Measurements from ENCODE around the gene DVL1. TPM values are rescaled to one million over a fixed set of nuclear protein-coding genes. Genes with fewer than 3 reads are reported as not detected.

Gene DVL1
- total and polyA plus RNA-seq, 9 of the 15 experiments (the other 6 are each of a cell fraction or from before 2014, with no cell fraction given) = 0.62 to 135 (median 24.3) TPM

DNA sequence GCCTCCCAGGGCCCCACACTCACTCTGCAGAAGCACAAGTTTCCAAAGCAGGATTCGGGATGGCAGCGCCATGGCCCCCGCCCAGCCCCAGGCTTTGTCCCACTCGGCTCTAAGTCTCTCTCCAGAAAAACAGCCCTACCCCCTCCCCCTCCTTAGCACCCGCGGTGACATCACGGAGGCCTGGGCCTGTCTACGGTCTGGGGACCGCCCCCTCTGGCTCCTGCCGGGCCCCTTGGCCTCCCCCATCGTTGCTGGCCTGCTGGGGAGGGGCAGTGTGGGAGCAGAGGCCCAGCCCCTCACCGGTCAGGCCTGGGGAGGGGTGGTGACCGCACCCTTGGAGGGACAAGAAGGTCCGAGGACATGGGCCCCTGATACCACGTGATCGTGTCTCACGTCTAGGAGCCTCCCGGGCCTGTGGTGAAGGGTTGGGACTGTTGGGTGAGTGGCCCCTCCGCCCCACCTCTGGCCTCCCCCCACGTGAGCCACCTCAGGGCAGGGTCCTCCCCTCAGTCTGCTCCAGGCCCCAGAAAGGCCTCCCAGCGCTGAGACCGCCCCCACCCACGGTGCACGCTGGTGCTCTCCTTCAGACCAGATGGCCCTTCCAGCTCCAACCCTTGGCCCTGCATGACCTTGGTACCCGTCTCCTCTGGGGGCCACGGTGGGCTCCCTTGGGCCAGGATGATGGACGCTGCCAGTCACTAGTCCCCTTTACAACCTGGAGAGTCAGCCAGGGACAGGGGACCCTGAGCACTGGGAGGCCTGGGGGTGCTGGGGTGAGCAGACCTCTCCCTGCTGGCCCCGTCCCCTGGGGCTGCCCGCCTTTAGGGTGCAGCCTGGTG is 9.4 kb upstream of the DVL1 start, which contains the start of gene MXRA8 (continued):
- TF ChIP-seq CHD7 (IDR thresholded peaks at IDR 0.05; ENCODE audit: low read depth, low read length) = no peak
- TF ChIP-seq ZNF311 (CRISPR knock-in tag; IDR thresholded peaks at IDR 0.05) = no peak
- TF ChIP-seq KDM4B (IDR thresholded peaks at IDR 0.05; ENCODE audit: borderline replicate concordance in 2 of 2, low read depth in 1 of 2) = peak in 1 of 2 experiments; percentile 44; a peak in 1 of 4 replicates
- TF ChIP-seq, protein P1, sequence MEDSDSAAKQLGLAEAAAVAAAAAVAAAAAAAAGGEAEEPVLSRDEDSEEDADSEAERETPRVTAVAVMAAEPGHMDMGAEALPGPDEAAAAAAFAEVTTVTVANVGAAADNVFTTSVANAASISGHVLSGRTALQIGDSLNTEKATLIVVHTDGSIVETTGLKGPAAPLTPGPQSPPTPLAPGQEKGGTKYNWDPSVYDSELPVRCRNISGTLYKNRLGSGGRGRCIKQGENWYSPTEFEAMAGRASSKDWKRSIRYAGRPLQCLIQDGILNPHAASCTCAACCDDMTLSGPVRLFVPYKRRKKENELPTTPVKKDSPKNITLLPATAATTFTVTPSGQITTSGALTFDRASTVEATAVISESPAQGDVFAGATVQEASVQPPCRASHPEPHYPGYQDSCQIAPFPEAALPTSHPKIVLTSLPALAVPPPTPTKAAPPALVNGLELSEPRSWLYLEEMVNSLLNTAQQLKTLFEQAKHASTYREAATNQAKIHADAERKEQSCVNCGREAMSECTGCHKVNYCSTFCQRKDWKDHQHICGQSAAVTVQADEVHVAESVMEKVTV (CRISPR knock-in tag; IDR thresholded peaks at IDR 0.05) = no peak
- no peak for TF ChIP-seq ZBTB1 (CRISPR knock-in tag; IDR thresholded peaks at IDR 0.05; ENCODE audit: borderline replicate concordance, low read depth)
- peak; percentile 72 for TF ChIP-seq RBFOX2 (IDR thresholded peaks at IDR 0.05; ENCODE audit: low read depth, low read length)
- TF ChIP-seq SRSF9 (IDR thresholded peaks at IDR 0.05; ENCODE audit: borderline replicate concordance, low read depth, low read length) = no peak
- TF ChIP-seq MCM5 (IDR thresholded peaks at IDR 0.05; ENCODE audit: low read depth) = no peak
- TF ChIP-seq ZNF764 (CRISPR knock-in tag; IDR thresholded peaks at IDR 0.05; ENCODE audit: low read depth) = no peak
- TF ChIP-seq RB1 (IDR thresholded peaks at IDR 0.05; ENCODE audit: low read depth) = peak; percentile 37; the same call in 1 of the 2 replicates
- TF ChIP-seq SRSF1 (IDR thresholded peaks at IDR 0.05; ENCODE audit: low read depth, low read length) = no peak
- TF ChIP-seq PURB (CRISPR knock-in tag; IDR thresholded peaks at IDR 0.05; ENCODE audit: low read depth) = no peak
- TF ChIP-seq RUNX1 (IDR thresholded peaks at IDR 0.05; ENCODE audit: low read depth) = no peak
- no peak for TF ChIP-seq ELF1 (tag; IDR thresholded peaks at IDR 0.05)
- no peak for TF ChIP-seq TAF7 (tag; IDR thresholded peaks at IDR 0.05)
